GM12875 (cell line): ENCODE data around the gene LIPF.

Experiments used
- H3K4me3 ChIP-seq: one replicate; pipeline ENCODE4 v1.5.1; 2011; ENCODE audit warnings: low read depth, low read length, control low read depth
- TF ChIP-seq, protein P1 (sequence below): IDR thresholded peaks from 2 replicates; pipeline ENCODE4 v1.5.1; 2011; ENCODE audit warnings: low read depth, mild to moderate bottlenecking, control low read depth, inconsistent platforms, low read length, moderate library complexity, borderline replicate concordance; ENCODE audit not compliant: insufficient read depth

Gene LIPF

DNA sequence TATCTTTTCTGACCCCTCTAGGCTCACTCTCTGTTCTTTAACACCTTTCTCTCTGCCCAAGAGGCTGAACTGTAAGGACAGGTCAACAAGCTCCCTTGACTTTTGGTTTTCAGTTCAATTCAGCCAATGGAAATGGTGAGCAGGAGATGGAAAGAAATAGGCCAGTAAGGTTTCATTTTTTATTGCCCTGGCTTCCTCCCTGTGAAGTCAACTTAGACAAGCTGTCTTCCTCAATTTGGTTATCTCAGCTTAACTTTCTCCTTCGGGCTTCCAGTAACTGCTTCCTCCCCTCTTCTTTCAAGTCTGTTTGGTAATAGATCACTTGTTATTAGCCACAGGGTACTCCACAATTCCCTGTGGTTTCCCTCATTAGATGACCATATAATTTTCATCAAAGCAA, 61.6 kb downstream of the LIPF start:
- no peak overlapping the region for H3K4me3 ChIP-seq
- TF ChIP-seq, protein P1, sequence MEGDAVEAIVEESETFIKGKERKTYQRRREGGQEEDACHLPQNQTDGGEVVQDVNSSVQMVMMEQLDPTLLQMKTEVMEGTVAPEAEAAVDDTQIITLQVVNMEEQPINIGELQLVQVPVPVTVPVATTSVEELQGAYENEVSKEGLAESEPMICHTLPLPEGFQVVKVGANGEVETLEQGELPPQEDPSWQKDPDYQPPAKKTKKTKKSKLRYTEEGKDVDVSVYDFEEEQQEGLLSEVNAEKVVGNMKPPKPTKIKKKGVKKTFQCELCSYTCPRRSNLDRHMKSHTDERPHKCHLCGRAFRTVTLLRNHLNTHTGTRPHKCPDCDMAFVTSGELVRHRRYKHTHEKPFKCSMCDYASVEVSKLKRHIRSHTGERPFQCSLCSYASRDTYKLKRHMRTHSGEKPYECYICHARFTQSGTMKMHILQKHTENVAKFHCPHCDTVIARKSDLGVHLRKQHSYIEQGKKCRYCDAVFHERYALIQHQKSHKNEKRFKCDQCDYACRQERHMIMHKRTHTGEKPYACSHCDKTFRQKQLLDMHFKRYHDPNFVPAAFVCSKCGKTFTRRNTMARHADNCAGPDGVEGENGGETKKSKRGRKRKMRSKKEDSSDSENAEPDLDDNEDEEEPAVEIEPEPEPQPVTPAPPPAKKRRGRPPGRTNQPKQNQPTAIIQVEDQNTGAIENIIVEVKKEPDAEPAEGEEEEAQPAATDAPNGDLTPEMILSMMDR: no peak

DNA sequence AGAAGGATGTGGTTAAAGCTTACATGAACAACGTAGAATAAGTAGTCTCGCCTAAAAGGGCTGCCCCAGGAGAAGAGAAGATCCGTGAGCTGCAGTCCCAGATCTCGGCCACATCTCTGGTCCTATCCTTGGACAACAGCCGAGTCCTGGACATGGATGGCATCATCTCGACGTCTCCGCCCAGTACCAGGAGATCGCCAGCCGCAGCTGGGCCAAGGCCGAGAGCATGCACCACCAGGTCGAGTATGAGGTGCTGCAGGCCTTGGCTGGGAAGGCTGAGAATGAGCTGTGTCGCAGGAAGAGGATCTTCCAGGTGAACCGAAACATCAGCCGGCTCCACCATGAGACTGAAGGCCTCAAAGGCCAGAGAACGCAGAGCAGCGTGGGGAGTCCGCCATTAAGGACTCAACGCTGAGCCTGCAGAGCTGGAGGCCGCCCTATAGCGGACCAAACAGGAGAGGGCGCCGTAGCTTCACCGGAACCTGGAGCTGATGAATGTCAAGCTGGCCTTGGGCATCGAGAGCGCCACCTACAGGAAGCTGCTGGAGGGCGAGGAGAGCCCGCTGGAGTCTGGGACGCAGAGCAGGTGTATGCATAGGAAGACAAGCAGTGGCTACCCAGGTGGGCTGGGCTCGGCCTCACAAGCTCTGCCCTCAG, 64.0 kb downstream of the LIPF start:
- H3K4me3 ChIP-seq: no peak overlapping the region
- TF ChIP-seq, protein P1: peak; percentile 66
